Common myeloid progenitor, CD34-positive (primary cell): ENCODE measurements around the gene DCAF8.
A peak's percentile ranks its signal among the peaks of the same experiment; 100 is the strongest.

Source experiments
- CTCF ChIA-PET: fragments of 350-600 bp; sonication (Branson Sonifier 250); formaldehyde crosslinking; loops from one replicate; lab custom pipeline; 2021; ENCODE audit warnings: antibody characterized with exemption; lab: Charles Lee
- POLR2A ChIA-PET: fragments of 350-600 bp; sonication (Branson Sonifier 250); formaldehyde crosslinking; loops from one replicate; lab custom pipeline; 2021; ENCODE audit warnings: antibody characterized with exemption; lab: Charles Lee
- DNase-seq, 3 donors: peaks; one replicate each; pipeline versions ENCODE4 v3.0.0 to v3.0.0-alpha.2; 2013
- H3K27ac ChIP-seq, 2 experiments: 1 replicate in 1 of 2; 2 replicates in 1 of 2; pipeline ENCODE4 v1.7.0; 2013; ENCODE audit warnings: inconsistent platforms in 2 of 2, low read length in 2 of 2, mild to moderate bottlenecking in 2 of 2, low read depth in 1 of 2, moderate library complexity in 1 of 2; ENCODE audit not compliant: severe bottlenecking in 2 of 2, insufficient read depth in 1 of 2, poor library complexity in 1 of 2
- H3K27me3 ChIP-seq, 5 experiments: replicated peaks in 2 of 5; 1 replicate in 3 of 5; 2 replicates in 2 of 5; pipeline versions ENCODE4 v1.6.1 to v1.7.0; 2013; ENCODE audit warnings: low read length in 4 of 5, mild to moderate bottlenecking in 2 of 5, moderate library complexity in 2 of 5, inconsistent platforms in 1 of 5; ENCODE audit not compliant: insufficient read depth in 5 of 5, control insufficient read depth in 4 of 5
- H3K36me3 ChIP-seq, 4 experiments: 1 replicate in 2 of 4; 2 replicates in 2 of 4; pipeline versions ENCODE4 v1.6.1 to v1.7.0; 2013; ENCODE audit warnings: low read length in 3 of 4, control low read depth in 1 of 4, mild to moderate bottlenecking in 1 of 4; ENCODE audit not compliant: control insufficient read depth in 4 of 4, insufficient read depth in 4 of 4
- H3K4me1 ChIP-seq, 4 experiments: 1 replicate in 3 of 4; 2 replicates in 1 of 4; pipeline versions ENCODE4 v1.6.1 to v1.7.1; 2013; ENCODE audit warnings: low read length in 3 of 4, mild to moderate bottlenecking in 3 of 4, control low read depth in 1 of 4, inconsistent platforms in 1 of 4, moderate library complexity in 1 of 4; ENCODE audit not compliant: control insufficient read depth in 4 of 4, insufficient read depth in 4 of 4; ENCODE audit errors: control extremely low read depth in 1 of 4
- H3K4me3 ChIP-seq, 7 experiments: 1 replicate in 4 of 7; 2 replicates in 3 of 7; pipeline versions ENCODE4 v1.5.1 to v1.7.0; 2013; ENCODE audit warnings: mild to moderate bottlenecking in 7 of 7, low read length in 6 of 7, moderate library complexity in 6 of 7, inconsistent platforms in 2 of 7, low read depth in 2 of 7, control low read depth in 1 of 7; ENCODE audit not compliant: insufficient read depth in 4 of 7, control insufficient read depth in 1 of 7; ENCODE audit errors: extremely low read depth in 1 of 7
- H3K9me3 ChIP-seq, 5 experiments: 1 replicate in 4 of 5; 2 replicates in 1 of 5; pipeline versions ENCODE4 v1.6.1 to v1.7.1; 2013; ENCODE audit warnings: low read length in 4 of 5, mild to moderate bottlenecking in 2 of 5, inconsistent platforms in 1 of 5, low read depth in 1 of 5, moderate library complexity in 1 of 5; ENCODE audit not compliant: control insufficient read depth in 4 of 5, insufficient read depth in 2 of 5; ENCODE audit errors: control extremely low read depth in 1 of 5
- WGBS: methylation state at CpG from one replicate; pipeline ENCODE4 v1.1.5; 2013; ENCODE audit not compliant: insufficient coverage; 5-methylcytosine and 5-hydroxymethylcytosine counted together

DCAF8 gene

DNA sequence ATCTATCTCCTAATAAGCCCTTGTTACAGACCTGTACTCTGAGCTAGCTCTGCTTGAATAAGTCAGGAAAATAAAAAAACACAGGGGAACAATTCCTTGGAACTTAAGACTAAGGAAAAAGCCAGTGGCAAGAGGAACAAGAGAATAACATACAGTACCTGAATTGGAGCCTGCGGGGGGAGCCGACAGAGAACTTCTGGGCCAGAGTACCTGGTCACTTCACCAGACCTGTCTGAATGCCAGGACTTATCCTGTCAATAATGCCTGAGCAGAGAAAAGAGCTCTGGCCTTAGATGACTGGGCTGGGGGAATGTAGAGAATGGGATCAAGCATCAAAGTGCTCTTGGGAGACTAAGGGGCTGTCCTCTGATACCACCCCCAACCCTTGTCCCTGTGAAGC is 42.0 kb downstream of the DCAF8 start:
- no peak for DNase-seq
- WGBS, result 100% methylated on average over 2 of the region's 2 CpGs
- Histone ChIP-seq H3K4me1 (no peaks in the 10 kb centered on the region), H3K27ac (no peak overlapping the region), H3K27me3 (no peaks in the 10 kb centered on the region), H3K9me3 (no peaks in the 10 kb centered on the region), H3K36me3 (peaks cover 47 to 99% (median 77%) of the 10 kb centered on the region in 4 experiments), H3K4me3 (no peak overlapping the region)
- POLR2A ChIA-PET, result interaction anchor here (0.9 kb wide), 1 partner anchor 132 kb away, joined by 3 read pairs; no protein-coding TSS in a partner anchor
- CTCF ChIA-PET, result interaction anchor here (1.1 to 5.2 kb wide), 18 partner anchors 9 to 135 kb away, joined by 3 to 51 read pairs (median 5); partner anchors contain the start of genes CASQ1 and PEA15

- peak; percentile 15 to 40 (median 34) for DNase-seq
- Histone ChIP-seq H3K4me1 (no peaks in the 10 kb centered on the region), H3K27ac (no peak overlapping the region), H3K4me3 (no peak overlapping the region), H3K27me3 (no peaks in the 10 kb centered on the region), H3K9me3 (no peaks in the 10 kb centered on the region), H3K36me3 (peaks cover 39 to 99% (median 76%) of the 10 kb centered on the region in 4 experiments)
- WGBS, result 100% methylated on average over 3 of the region's 4 CpGs
- ChIA-PET CTCF (interaction anchor here (1.0 to 5.2 kb wide), 25 partner anchors 10 to 158 kb away, joined by 3 to 51 read pairs (median 5); partner anchors contain the start of genes CASQ1 and PEA15), POLR2A (interaction anchor here (0.9 kb wide), 1 partner anchor 133 kb away, joined by 3 read pairs; no protein-coding TSS in a partner anchor)
Observed at GRCh38 chr1:160219062-160219929, 43.1 kb downstream of the DCAF8 start.

DNA sequence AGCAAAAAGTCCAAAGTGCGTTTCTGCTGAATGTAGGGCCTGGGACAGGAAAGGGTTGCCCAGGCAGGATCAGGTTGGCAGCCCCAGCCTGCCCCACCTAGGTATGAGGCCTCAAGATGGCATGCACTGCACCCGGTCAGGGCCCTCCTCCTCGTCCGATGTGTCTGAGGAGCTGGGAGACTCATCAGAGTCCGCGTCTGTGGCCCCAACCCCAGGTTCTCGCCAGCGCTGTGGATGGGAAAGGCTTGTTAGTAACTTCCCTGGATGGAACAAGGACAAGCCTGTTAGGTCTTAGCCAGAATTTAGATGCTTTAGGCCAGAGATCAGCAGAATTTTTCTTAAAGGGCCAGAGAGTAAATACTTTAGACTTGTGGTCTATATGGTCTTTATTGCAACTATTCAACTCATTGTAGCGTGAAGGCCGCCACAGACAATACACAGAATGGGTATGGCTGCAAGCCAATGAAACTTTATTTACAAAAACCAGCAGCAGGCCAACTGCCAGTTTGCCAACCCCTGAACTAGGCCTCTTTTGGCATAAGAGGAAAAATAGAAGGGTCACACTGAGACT is 44.8 kb downstream of the DCAF8 start:
- H3K4me1 ChIP-seq, result no peaks in the 10 kb centered on the region
- ChIA-PET POLR2A (no interaction called here), CTCF (interaction anchor here (1.2 to 5.2 kb wide), 5 partner anchors 9 to 27 kb away, joined by 3 to 51 read pairs (median 22); partner anchors contain the start of genes CASQ1 and PEA15)
- WGBS, result 100% methylated on average over 6 of the region's 10 CpGs
- H3K9me3 ChIP-seq, result no peaks in the 10 kb centered on the region
- peaks cover 36 to 99% (median 78%) of the 10 kb centered on the region in 4 experiments for H3K36me3 ChIP-seq
- no peak overlapping the region for H3K27ac ChIP-seq
- H3K4me3 ChIP-seq, result no peak overlapping the region
- DNase-seq, result no peak
- H3K27me3 ChIP-seq, result no peaks in the 10 kb centered on the region

- ChIA-PET POLR2A (no interaction called here), CTCF (interaction anchor here (0.7 to 1.1 kb wide), 3 partner anchors 15 to 131 kb away, joined by 3 to 4 read pairs (median 3); no protein-coding TSS in a partner anchor)
- no peak overlapping the region for H3K4me3 ChIP-seq
- H3K9me3 ChIP-seq, result no peaks in the 10 kb centered on the region
- H3K36me3 ChIP-seq, result peaks cover 33 to 99% (median 78%) of the 10 kb centered on the region in 4 experiments
- no peak for DNase-seq
- no peaks in the 10 kb centered on the region for H3K4me1 ChIP-seq
- H3K27me3 ChIP-seq, result no peaks in the 10 kb centered on the region
- H3K27ac ChIP-seq, result no peak overlapping the region
Observed at GRCh38 chr1:160216301-160216700, 46.0 kb downstream of the DCAF8 start.

- ChIA-PET POLR2A (no interaction called here), CTCF (interaction anchor here (1.1 to 1.5 kb wide), 2 partner anchors 14 to 110 kb away, joined by 3 read pairs; no protein-coding TSS in a partner anchor)
- H3K36me3 ChIP-seq, result peaks cover 21 to 97% (median 70%) of the 10 kb centered on the region in 4 experiments
- no peak overlapping the region for H3K4me3 ChIP-seq
- no peak overlapping the region for H3K27ac ChIP-seq
- no peaks in the 10 kb centered on the region for H3K4me1 ChIP-seq
- no peaks in the 10 kb centered on the region for H3K9me3 ChIP-seq
- no peak for DNase-seq
- H3K27me3 ChIP-seq, result no peaks in the 10 kb centered on the region
- WGBS, result no CpG with 5 or more reads among the region's 3 CpGs
Observed at GRCh38 chr1:160214481-160215140, 47.7 kb downstream of the DCAF8 start.

- Histone ChIP-seq H3K9me3 (no peaks in the 10 kb centered on the region), H3K27ac (no peak overlapping the region), H3K27me3 (no peaks in the 10 kb centered on the region), H3K36me3 (peaks cover 15 to 89% (median 56%) of the 10 kb centered on the region in 4 experiments), H3K4me3 (no peak overlapping the region), H3K4me1 (peaks cover under 1 to 6% (median 5%) of the 10 kb centered on the region in 4 experiments)
- CTCF ChIA-PET, result interaction anchor here (0.8 to 13.9 kb wide), 9 partner anchors 8 to 110 kb away, joined by 3 to 95 read pairs (median 5); partner anchors contain the start of gene CASQ1
- WGBS, result 98% methylated on average over 5 of the region's 10 CpGs
- POLR2A ChIA-PET, result no interaction called here
- peak in 2 of 3 donors; percentile 40 to 50 for DNase-seq
Observed at GRCh38 chr1:160211046-160211790, 51.1 kb downstream of the DCAF8 start.
